ENCODE measurements around the gene SEMA3E. TPM values are rescaled to one million over a fixed set of nuclear protein-coding genes. Genes with fewer than 3 reads are reported as not detected.

SEMA3E gene
- total RNA-seq, 2 donors from 2014 or later: 0.07 to 0.59 TPM

GRCh38 chr7:83588602-83589240 is 60.2 kb downstream of the SEMA3E start:
- Histone ChIP-seq H3K9me3 (no peaks in the 10 kb centered on the region), H3K27ac (no peak overlapping the region), H3K27me3 (no peaks in the 10 kb centered on the region), H3K4me3 (no peak overlapping the region), H3K36me3 (no peaks in the 10 kb centered on the region), H3K4me1 (no peaks in the 10 kb centered on the region)
- TF ChIP-seq, protein P1, sequence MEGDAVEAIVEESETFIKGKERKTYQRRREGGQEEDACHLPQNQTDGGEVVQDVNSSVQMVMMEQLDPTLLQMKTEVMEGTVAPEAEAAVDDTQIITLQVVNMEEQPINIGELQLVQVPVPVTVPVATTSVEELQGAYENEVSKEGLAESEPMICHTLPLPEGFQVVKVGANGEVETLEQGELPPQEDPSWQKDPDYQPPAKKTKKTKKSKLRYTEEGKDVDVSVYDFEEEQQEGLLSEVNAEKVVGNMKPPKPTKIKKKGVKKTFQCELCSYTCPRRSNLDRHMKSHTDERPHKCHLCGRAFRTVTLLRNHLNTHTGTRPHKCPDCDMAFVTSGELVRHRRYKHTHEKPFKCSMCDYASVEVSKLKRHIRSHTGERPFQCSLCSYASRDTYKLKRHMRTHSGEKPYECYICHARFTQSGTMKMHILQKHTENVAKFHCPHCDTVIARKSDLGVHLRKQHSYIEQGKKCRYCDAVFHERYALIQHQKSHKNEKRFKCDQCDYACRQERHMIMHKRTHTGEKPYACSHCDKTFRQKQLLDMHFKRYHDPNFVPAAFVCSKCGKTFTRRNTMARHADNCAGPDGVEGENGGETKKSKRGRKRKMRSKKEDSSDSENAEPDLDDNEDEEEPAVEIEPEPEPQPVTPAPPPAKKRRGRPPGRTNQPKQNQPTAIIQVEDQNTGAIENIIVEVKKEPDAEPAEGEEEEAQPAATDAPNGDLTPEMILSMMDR (IDR thresholded peaks at IDR 0.05): no peak
- DNase-seq (ENCODE audit: low spot score): no peak

DNA sequence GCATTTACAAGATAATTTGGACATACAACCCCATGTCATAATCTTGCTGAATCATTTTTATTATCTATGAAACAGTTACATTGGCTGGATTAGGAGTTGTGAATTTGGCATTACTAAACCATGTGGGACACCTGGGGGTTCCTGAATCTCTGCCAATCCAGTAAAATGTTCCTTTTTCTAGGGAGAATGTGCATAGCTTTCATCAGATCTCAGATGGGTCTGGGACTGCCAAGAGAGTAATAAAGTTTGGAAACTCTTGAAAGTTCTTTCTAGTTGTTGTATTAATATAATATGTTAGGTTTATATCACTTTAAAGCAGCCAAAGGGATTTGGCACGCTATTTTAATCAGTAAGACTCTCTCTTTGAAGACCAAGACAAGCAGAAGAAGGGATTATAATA is 62.7 kb downstream of the SEMA3E start:
- TF ChIP-seq, protein P1 (IDR thresholded peaks at IDR 0.05): no peak
- Histone ChIP-seq H3K4me1 (no peaks in the 10 kb centered on the region), H3K27me3 (no peaks in the 10 kb centered on the region), H3K27ac (no peak overlapping the region), H3K9me3 (no peaks in the 10 kb centered on the region), H3K4me3 (no peak overlapping the region), H3K36me3 (no peaks in the 10 kb centered on the region)
- DNase-seq (ENCODE audit: low spot score): no peak

- TF ChIP-seq, protein P1 (IDR thresholded peaks at IDR 0.05): no peak
- Histone ChIP-seq H3K27me3 (no peaks in the 10 kb centered on the region), H3K9me3 (no peaks in the 10 kb centered on the region), H3K4me1 (no peaks in the 10 kb centered on the region), H3K27ac (no peak overlapping the region), H3K36me3 (no peaks in the 10 kb centered on the region), H3K4me3 (no peak overlapping the region)
- no peak for DNase-seq (ENCODE audit: low spot score)
Measured at GRCh38 chr7:83581667-83582435, 67.1 kb downstream of the SEMA3E start.

GRCh38 chr7:83579740-83580139 is 69.2 kb downstream of the SEMA3E start:
- DNase-seq (ENCODE audit: low spot score): no peak
- Histone ChIP-seq H3K9me3 (no peaks in the 10 kb centered on the region), H3K4me1 (no peaks in the 10 kb centered on the region), H3K27me3 (no peaks in the 10 kb centered on the region), H3K36me3 (no peaks in the 10 kb centered on the region), H3K27ac (no peak overlapping the region), H3K4me3 (no peak overlapping the region)
- TF ChIP-seq, protein P1 (IDR thresholded peaks at IDR 0.05): no peak

DNA sequence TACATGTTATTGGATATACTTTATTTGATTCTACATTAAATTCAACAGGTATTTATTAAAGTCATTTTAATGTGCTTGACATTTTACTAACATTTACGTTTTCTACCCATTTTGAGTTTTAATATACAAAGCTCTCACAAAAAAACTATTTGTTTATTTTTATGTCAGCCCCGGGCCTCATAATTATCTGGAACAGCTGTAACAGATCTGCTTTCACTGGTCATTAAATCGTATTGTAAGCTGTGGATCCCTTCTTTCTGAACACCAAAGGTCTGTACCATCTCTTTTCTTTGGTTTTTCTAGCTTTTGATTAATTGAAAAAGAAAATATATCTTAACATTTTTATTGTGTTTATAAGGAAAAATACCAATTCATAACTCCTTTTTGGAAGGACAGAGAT is 73.5 kb downstream of the SEMA3E start:
- Histone ChIP-seq H3K27ac (no peak overlapping the region), H3K27me3 (no peaks in the 10 kb centered on the region), H3K4me1 (no peaks in the 10 kb centered on the region), H3K4me3 (no peak overlapping the region), H3K9me3 (no peaks in the 10 kb centered on the region), H3K36me3 (no peaks in the 10 kb centered on the region)
- DNase-seq (ENCODE audit: low spot score): no peak
- TF ChIP-seq, protein P1 (IDR thresholded peaks at IDR 0.05): no peak

Data from right atrium auricular region (tissue), 2 donors.